HEK293T (cell line): ENCODE measurements around the gene ERC1.

Source experiments
- CTCF ChIA-PET: fragments of 350-600 bp; formaldehyde crosslinking; extraction: SDS; loops from one replicate; lab custom pipeline; 2021; ENCODE audit warnings: antibody characterized with exemption, inconsistent platforms; lab: Yijun Ruan, JAX
- POLR2A ChIA-PET: fragments of 350-600 bp; formaldehyde crosslinking; extraction: SDS; loops from one replicate; lab custom pipeline; 2020; ENCODE audit warnings: antibody characterized with exemption, inconsistent platforms; lab: Yijun Ruan, JAX
- DNase-seq: peaks from one replicate; pipeline ENCODE4 v3.0.0; 2012; ENCODE audit warnings: mixed read lengths; ENCODE audit errors: extremely low spot score
- ARNT ChIP-seq: fragments of 450-650 bp; IDR thresholded peaks from 2 replicates; pipeline ENCODE4 v1.6.1; 2017; ENCODE audit warnings: mild to moderate bottlenecking
- BHLHE40 ChIP-seq: fragments of 450-650 bp; IDR thresholded peaks from 2 replicates; pipeline ENCODE4 v1.6.1; 2016; ENCODE audit warnings: mild to moderate bottlenecking, moderate library complexity, borderline replicate concordance
- CTBP1 ChIP-seq: fragments of 450-650 bp; IDR thresholded peaks from 2 replicates; pipeline ENCODE4 v1.6.1; 2016; ENCODE audit warnings: borderline replicate concordance
- ELF4 ChIP-seq: fragments of 450-650 bp; IDR thresholded peaks from 2 replicates; pipeline ENCODE4 v1.6.1; 2017; ENCODE audit warnings: antibody characterized with exemption
- FOXA1 ChIP-seq: fragments of 450-650 bp; IDR thresholded peaks from 2 replicates; pipeline ENCODE4 v1.6.1; 2016; ENCODE audit warnings: mild to moderate bottlenecking
- FOXK2 ChIP-seq: fragments of 450-650 bp; IDR thresholded peaks from 2 replicates; pipeline ENCODE4 v1.6.1; 2016; ENCODE audit warnings: mild to moderate bottlenecking
- FOXM1 ChIP-seq: fragments of 450-650 bp; IDR thresholded peaks from 2 replicates; pipeline ENCODE4 v1.6.1; 2017; ENCODE audit warnings: mild to moderate bottlenecking, borderline replicate concordance
- HDGF ChIP-seq: fragments of 450-650 bp; IDR thresholded peaks from 2 replicates; pipeline ENCODE4 v1.6.1; 2017; ENCODE audit warnings: antibody characterized with exemption, borderline replicate concordance
- L3MBTL2 ChIP-seq: fragments of 450-650 bp; conservative IDR thresholded peaks from 2 replicates; pipeline ENCODE4 v1.6.1; 2016; ENCODE audit warnings: mild to moderate bottlenecking
- LEF1 ChIP-seq: fragments of 450-650 bp; IDR thresholded peaks from 2 replicates; pipeline ENCODE4 v1.6.1; 2017; ENCODE audit warnings: mild to moderate bottlenecking, borderline replicate concordance
- NFRKB ChIP-seq: fragments of 450-650 bp; IDR thresholded peaks from 2 replicates; pipeline ENCODE4 v1.6.1; 2016; ENCODE audit warnings: mild to moderate bottlenecking, moderate library complexity
- SP1 ChIP-seq: fragments of 450-650 bp; IDR thresholded peaks from 2 replicates; pipeline ENCODE4 v1.6.1; 2017
- SUZ12 ChIP-seq: fragments of 450-650 bp; IDR thresholded peaks from 2 replicates; pipeline ENCODE4 v1.6.1; 2016; ENCODE audit warnings: mild to moderate bottlenecking
- TARDBP ChIP-seq: fragments of 450-650 bp; IDR thresholded peaks from 2 replicates; pipeline ENCODE4 v1.6.1; 2016
- ZNF384 ChIP-seq: fragments of 450-650 bp; IDR thresholded peaks from 2 replicates; pipeline ENCODE4 v1.6.1; 2016
- TF ChIP-seq, protein P1 (sequence below): fragments of 450-650 bp; IDR thresholded peaks from 2 replicates; pipeline ENCODE4 v1.6.1; 2016

The ERC1 gene

DNA sequence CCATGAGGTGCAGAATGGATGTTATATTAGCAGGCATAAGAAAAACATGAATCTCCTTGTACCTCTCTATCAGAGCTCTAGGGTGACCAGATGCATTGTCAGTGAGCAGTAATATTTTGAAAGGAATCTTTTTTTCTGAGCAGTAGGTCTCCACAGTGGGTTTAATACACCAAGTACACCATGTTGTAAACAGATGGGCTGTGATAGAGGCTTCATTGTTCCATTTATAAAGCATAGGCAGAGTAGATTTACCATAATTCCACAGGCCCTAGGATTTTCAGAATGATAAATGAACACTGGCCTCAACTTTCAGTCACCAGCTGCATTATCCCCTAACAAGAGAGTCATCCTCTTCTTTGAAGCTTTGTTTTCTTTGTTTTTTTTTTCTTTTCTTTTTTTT is 185.2 kb downstream of the ERC1 start:
- no peak for TF ChIP-seq ARNT
- TF ChIP-seq LEF1, result no peak
- TF ChIP-seq, protein P1, sequence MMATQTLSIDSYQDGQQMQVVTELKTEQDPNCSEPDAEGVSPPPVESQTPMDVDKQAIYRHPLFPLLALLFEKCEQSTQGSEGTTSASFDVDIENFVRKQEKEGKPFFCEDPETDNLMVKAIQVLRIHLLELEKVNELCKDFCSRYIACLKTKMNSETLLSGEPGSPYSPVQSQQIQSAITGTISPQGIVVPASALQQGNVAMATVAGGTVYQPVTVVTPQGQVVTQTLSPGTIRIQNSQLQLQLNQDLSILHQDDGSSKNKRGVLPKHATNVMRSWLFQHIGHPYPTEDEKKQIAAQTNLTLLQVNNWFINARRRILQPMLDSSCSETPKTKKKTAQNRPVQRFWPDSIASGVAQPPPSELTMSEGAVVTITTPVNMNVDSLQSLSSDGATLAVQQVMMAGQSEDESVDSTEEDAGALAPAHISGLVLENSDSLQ, result no peak
- TF ChIP-seq FOXM1, result no peak
- TF ChIP-seq ELF4, result no peak
- TF ChIP-seq SP1, result no peak
- no peak for DNase-seq
- ChIA-PET CTCF (no interaction called here), POLR2A (no interaction called here)

DNA sequence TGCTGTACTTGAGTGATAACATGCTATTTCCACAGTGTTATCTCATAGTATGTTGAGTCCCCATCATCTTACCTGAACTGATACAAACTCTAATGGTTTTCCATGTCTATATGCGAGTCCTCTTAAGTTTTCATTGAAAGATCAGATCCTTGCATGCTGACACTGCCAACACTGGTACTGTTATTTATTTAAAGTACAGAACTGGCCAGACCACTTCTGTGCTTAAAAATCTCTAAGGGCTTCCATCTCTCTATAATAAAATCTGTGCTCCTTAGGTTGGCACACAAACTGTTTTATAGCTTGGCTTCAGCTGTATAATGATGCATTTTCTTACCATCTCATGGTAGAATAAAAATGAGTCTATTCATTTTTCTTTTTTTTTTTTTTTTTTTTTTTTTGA is 188.1 kb downstream of the ERC1 start:
- CTCF ChIA-PET, result interaction anchor here (0.9 kb wide), 1 partner anchor 86 kb away, joined by 3 read pairs; no protein-coding TSS in a partner anchor
- TF ChIP-seq BHLHE40 (no peak), FOXK2 (no peak), ARNT (no peak), SP1 (no peak), HDGF (no peak), CTBP1 (no peak), NFRKB (no peak), FOXA1 (no peak)
- TF ChIP-seq, protein P1, result no peak

DNA sequence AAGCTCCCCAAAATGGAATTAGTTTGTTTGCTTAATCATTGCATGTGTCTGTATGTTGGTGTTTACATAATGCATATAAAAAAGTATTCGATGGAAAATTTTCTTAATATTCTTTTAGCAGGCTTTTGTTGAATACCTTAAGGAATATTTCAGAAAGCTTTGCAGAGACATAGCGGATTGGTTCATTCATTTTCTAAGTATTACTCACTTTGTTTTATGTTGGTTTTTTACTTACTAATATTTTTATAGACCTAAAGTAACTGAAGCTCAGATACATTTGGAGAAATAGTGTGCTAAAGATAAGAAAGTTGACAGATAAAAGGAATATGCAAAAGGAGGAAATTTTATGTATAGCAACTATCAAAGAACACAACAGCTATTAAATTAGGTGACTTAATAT is 191.0 kb downstream of the ERC1 start:
- CTCF ChIA-PET, result interaction anchor here (0.6 to 0.7 kb wide), 2 partner anchors 14 to 629 kb away, joined by 4 to 5 read pairs; no protein-coding TSS in a partner anchor
- TF ChIP-seq ZNF384, result no peak
- TF ChIP-seq L3MBTL2, result no peak
- no peak for TF ChIP-seq BHLHE40
- no peak for TF ChIP-seq HDGF
- no peak for TF ChIP-seq NFRKB
- no peak for TF ChIP-seq ELF4
- no peak for TF ChIP-seq FOXA1
- TF ChIP-seq FOXK2, result no peak
- TF ChIP-seq TARDBP, result no peak
- no peak for TF ChIP-seq CTBP1
- no peak for TF ChIP-seq SP1
- no peak for TF ChIP-seq FOXM1
- POLR2A ChIA-PET, result no interaction called here
- DNase-seq, result no peak

More for the DNA sequence above, 188.1 kb downstream of the ERC1 start:
- POLR2A ChIA-PET, result no interaction called here
- DNase-seq, result no peak

DNA sequence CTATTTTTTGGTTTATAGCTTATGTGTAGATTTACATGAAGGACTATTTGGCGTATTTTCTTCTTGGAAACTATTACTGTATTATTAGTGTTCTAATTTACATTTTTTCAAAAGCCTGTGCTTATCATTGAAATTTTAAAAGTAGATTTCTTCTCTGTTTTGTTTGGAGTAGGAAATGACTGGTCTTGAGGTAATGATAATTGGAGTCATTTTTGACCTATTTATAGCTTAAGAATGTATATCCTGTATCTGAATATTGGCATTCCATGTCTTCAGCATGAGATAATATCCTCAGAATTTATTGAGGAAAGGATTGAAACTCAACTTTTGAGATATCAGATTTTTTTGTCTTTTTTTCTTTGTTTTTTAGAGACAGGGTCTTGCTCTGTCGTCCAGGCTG is 193.4 kb downstream of the ERC1 start:
- no peak for DNase-seq
- TF ChIP-seq FOXK2, result no peak
- TF ChIP-seq FOXA1, result no peak
- TF ChIP-seq SP1, result no peak
- no peak for TF ChIP-seq HDGF
- ChIA-PET CTCF (interaction anchor here (0.6 kb wide), 1 partner anchor 511 kb away, joined by 10 read pairs; no protein-coding TSS in a partner anchor), POLR2A (no interaction called here)

DNA sequence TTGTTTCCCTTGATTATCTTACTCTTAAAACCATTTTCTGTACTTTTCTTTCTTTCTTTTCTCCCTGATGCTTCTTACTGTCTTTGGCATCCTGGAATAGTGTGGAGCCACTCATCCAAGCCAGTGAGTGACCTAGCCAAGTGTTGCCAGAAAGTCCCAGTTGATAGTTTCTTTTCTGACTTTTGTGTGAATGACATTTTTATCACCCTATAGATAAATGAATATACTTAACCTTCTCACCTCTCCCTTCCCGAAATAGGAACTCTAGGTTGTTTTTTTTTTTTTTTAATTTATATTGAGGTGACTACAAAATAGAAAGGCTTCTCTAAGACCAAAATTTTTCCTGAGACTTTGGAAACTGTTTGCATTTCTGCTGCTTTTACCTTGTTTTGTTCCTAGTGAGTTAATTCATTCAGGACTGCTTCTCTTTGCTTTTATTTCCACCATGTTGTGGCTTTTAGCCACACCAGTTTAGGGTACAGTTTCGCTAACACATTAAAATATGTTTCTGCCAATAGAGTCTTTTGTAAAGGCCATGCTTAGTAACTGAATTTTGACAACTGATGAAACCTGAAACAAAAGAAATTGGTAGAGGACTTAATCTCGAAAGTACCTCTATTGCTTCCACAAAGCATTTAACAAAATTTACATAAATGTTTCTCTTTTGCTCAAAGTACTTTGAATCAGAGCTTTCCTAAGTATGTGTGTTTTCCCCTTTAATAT is 194.6 kb downstream of the ERC1 start:
- no peak for DNase-seq
- POLR2A ChIA-PET, result no interaction called here
- no peak for TF ChIP-seq SP1
- TF ChIP-seq HDGF, result no peak
- TF ChIP-seq FOXK2, result no peak
- TF ChIP-seq CTBP1, result no peak
- no peak for TF ChIP-seq ARNT
- no peak for TF ChIP-seq BHLHE40
- no peak for TF ChIP-seq SUZ12
- TF ChIP-seq, protein P1, result peak; percentile 76
- no peak for TF ChIP-seq LEF1
- TF ChIP-seq TARDBP, result no peak
- peak; percentile 38; the same call in 1 of the 2 replicates for TF ChIP-seq ZNF384
- no peak for TF ChIP-seq L3MBTL2
- no peak for TF ChIP-seq ELF4
- TF ChIP-seq FOXA1, result no peak
- no peak for TF ChIP-seq NFRKB
- CTCF ChIA-PET, result no interaction called here

DNA sequence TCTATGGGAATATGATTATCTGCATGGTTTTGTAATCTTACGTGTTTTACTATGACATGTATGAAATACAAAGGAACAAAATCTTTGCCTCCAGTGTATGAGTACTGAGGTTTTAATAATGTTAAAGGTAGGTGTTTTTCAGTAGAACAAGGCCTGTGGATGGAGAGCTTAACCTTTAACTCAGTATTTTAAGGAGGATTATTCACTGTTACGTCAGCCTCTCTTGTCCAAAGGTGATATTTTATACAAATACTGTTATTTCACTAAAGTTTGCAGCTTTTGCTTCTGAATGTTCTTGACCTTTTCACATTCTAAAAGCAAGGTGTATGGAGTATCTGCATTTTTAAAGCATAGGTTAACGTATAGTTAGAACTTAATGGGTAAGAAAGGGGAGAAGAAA is 195.3 kb downstream of the ERC1 start:
- DNase-seq, result no peak
- CTCF ChIA-PET, result no interaction called here
- TF ChIP-seq HDGF (no peak), CTBP1 (no peak), FOXA1 (no peak), FOXK2 (no peak), FOXM1 (no peak), NFRKB (no peak), L3MBTL2 (no peak), ZNF384 (no peak), ARNT (no peak), SP1 (no peak), BHLHE40 (no peak), LEF1 (no peak), SUZ12 (no peak), TARDBP (no peak)
- TF ChIP-seq, protein P1, result no peak
- POLR2A ChIA-PET, result interaction anchor here (1.1 kb wide), 1 partner anchor 15 kb away, joined by 4 read pairs; no protein-coding TSS in a partner anchor
